H1 (cell line): ENCODE results near the gene LDLRAP1. TPM values are rescaled to one million over a fixed set of nuclear protein-coding genes. Genes with fewer than 3 reads are reported as not detected.

Source experiments
- EP300 ChIP-seq, 2 experiments: IDR thresholded peaks; 1 replicate in 1 of 2; 2 replicates in 1 of 2; pipeline ENCODE4 v1.6.1; 2011 to 2012; ENCODE audit warnings: low read depth in 2 of 2, low read length in 2 of 2, mild to moderate bottlenecking in 2 of 2, borderline replicate concordance in 1 of 2, inconsistent platforms in 1 of 2, moderate library complexity in 1 of 2
- polyA plus RNA-seq, 7 experiments: library from polyadenylated mRNA; depleted of rRNA in 3 of 7; stranded (reverse) in 5 of 7; unstranded in 2 of 7; fragments of >200 nt in 5 of 7; fragments of 200-250 nt in 2 of 7; gene quantifications; 1 replicate in 5 of 7; 2 replicates in 1 of 7; 4 replicates in 1 of 7; pipeline versions ENCODE4 v1.2.1 to v1.2.3, GENCODE V29; 2011 to 2013; ENCODE audit warnings: missing spikeins in 2 of 7, mixed read lengths in 2 of 7
- total RNA-seq: library from RNA; stranded (reverse); fragmentation: NEBNext Ultra II Directional; extraction: Animal tissue kit (Norgen Biotek cat#: 25700); gene quantifications from 2 replicates; pipeline ENCODE4 v1.2.1, GENCODE V29; 2021

LDLRAP1 gene
- total and polyA plus RNA-seq, 2 of the 8 experiments (the other 6 are each of a cell fraction or from before 2014, with no cell fraction given) = 12.8 to 13.2 TPM

DNA sequence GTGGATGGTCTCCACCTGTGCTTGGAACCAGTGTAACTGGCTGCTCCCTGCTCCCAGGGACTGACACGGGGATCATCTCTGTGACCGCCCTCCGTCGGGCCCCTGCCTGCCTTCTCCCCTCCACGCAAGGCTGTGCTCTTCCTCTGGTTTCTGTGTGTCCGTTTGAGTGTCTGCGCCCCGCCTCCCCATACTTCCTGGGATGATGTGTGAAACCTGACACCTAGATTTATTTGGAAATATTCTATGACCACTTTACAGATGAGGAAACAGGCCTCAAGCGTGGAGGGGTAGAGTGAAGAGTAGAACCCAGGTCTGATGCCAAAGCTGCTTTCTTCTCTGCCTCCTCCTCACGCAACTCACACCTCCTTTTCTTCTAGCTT is 24.3 kb downstream of the LDLRAP1 start (continued):
- TF ChIP-seq EP300 (IDR thresholded peaks at IDR 0.05; ENCODE audit: borderline replicate concordance in 1 of 2, low read depth in 2 of 2, low read length in 2 of 2) = no peak
